H9 (cell line): ENCODE results near the gene XRCC2. TPM values are rescaled to one million over a fixed set of nuclear protein-coding genes. Genes with fewer than 3 reads are reported as not detected.

ENCODE experiments used
- DNase-seq: peaks from one replicate; pipeline ENCODE4 v3.0.0-alpha.2; 2017
- H2AFZ ChIP-seq: one replicate; pipeline ENCODE4 v1.6.1; 2013; ENCODE audit warnings: mild to moderate bottlenecking, low read length, control low read depth, moderate library complexity
- H2AK5ac ChIP-seq: 2 replicates; pipeline ENCODE4 v1.6.1; 2013; ENCODE audit warnings: low read length, control low read depth, mixed read lengths; ENCODE audit not compliant: insufficient read length
- H2BK120ac ChIP-seq: one replicate; pipeline ENCODE4 v1.6.1; 2013; ENCODE audit warnings: low read depth, mild to moderate bottlenecking, low read length, control low read depth, inconsistent platforms; ENCODE audit not compliant: poor library complexity, severe bottlenecking
- H2BK12ac ChIP-seq: 2 replicates; pipeline ENCODE4 v1.6.1; 2013; ENCODE audit warnings: low read length, control low read depth, mixed read lengths, low read depth; ENCODE audit not compliant: insufficient read length
- H2BK15ac ChIP-seq: 2 replicates; pipeline ENCODE4 v1.6.1; 2013; ENCODE audit warnings: low read depth, low read length, control low read depth
- H2BK20ac ChIP-seq: one replicate; pipeline ENCODE4 v1.6.1; 2013; ENCODE audit warnings: low read depth, mild to moderate bottlenecking, low read length, control low read depth, inconsistent platforms; ENCODE audit not compliant: poor library complexity, severe bottlenecking
- H2BK5ac ChIP-seq: 2 replicates; pipeline ENCODE4 v1.6.1; 2013; ENCODE audit warnings: low read length, control low read depth, mixed read lengths; ENCODE audit not compliant: insufficient read length
- H3K14ac ChIP-seq: 2 replicates; pipeline ENCODE4 v1.6.1; 2013; ENCODE audit warnings: low read length, control low read depth; ENCODE audit not compliant: insufficient read depth
- H3K18ac ChIP-seq: 2 replicates; pipeline ENCODE4 v1.6.1; 2013; ENCODE audit warnings: low read depth, mild to moderate bottlenecking, mixed read lengths, low read length, control low read depth; ENCODE audit not compliant: insufficient read length
- H3K23ac ChIP-seq: 2 replicates; pipeline ENCODE4 v1.6.1; 2013; ENCODE audit warnings: low read length, control low read depth, mixed read lengths, low read depth; ENCODE audit not compliant: insufficient read length
- H3K23me2 ChIP-seq: 2 replicates; pipeline ENCODE4 v1.6.1; 2013; ENCODE audit warnings: low read depth, mild to moderate bottlenecking, mixed read lengths, low read length, control low read depth; ENCODE audit not compliant: insufficient read length, poor library complexity, severe bottlenecking
- H3K27ac ChIP-seq: 2 replicates; pipeline ENCODE4 v1.5.1; 2013; ENCODE audit warnings: low read length, control low read depth, mixed read lengths, low read depth; ENCODE audit not compliant: insufficient read length
- H3K27me3 ChIP-seq: 2 replicates; pipeline ENCODE4 v1.6.1; 2013; ENCODE audit warnings: low read length, control low read depth, inconsistent platforms; ENCODE audit not compliant: insufficient read depth
- H3K4ac ChIP-seq: 2 replicates; pipeline ENCODE4 v1.6.1; 2013; ENCODE audit warnings: low read depth, mild to moderate bottlenecking, control low read depth, inconsistent platforms, low read length, moderate library complexity
- H3K4me1 ChIP-seq: 2 replicates; pipeline ENCODE4 v1.6.1; 2013; ENCODE audit warnings: low read length, control low read depth, inconsistent platforms; ENCODE audit not compliant: insufficient read depth
- H3K4me2 ChIP-seq: 2 replicates; pipeline ENCODE4 v1.6.1; 2013; ENCODE audit warnings: low read length, control low read depth, mixed read lengths; ENCODE audit not compliant: insufficient read length, insufficient read depth
- H3K56ac ChIP-seq: 2 replicates; pipeline ENCODE4 v1.6.1; 2013; ENCODE audit warnings: low read depth, mild to moderate bottlenecking, mixed read lengths, low read length, control low read depth; ENCODE audit not compliant: insufficient read length
- H3K79me1 ChIP-seq: 2 replicates; pipeline ENCODE4 v1.6.1; 2013; ENCODE audit warnings: low read depth, mild to moderate bottlenecking, moderate library complexity, low read length, control low read depth, inconsistent platforms; ENCODE audit not compliant: insufficient read depth, poor library complexity, severe bottlenecking
- H3K79me2 ChIP-seq: 2 replicates; pipeline ENCODE4 v1.6.1; 2013; ENCODE audit warnings: low read length, control low read depth, inconsistent platforms; ENCODE audit not compliant: insufficient read depth
- H3K9ac ChIP-seq: 2 replicates; pipeline ENCODE4 v1.6.1; 2013; ENCODE audit warnings: low read length, control low read depth, mixed read lengths; ENCODE audit not compliant: insufficient read length; ENCODE audit errors: extremely low read depth
- H3K9me3 ChIP-seq: one replicate; pipeline ENCODE4 v1.6.1; 2013; ENCODE audit warnings: low read depth, low read length, inconsistent platforms; ENCODE audit not compliant: control insufficient read depth
- H3T11ph ChIP-seq: one replicate; pipeline ENCODE4 v1.6.1; 2013; ENCODE audit warnings: mild to moderate bottlenecking, low read length, control low read depth, inconsistent platforms
- H4K20me1 ChIP-seq: one replicate; pipeline ENCODE4 v1.6.1; 2013; ENCODE audit not compliant: control insufficient read depth, insufficient read length, insufficient read depth
- H4K5ac ChIP-seq: 2 replicates; pipeline ENCODE4 v1.6.1; 2013; ENCODE audit warnings: low read depth, mild to moderate bottlenecking, mixed read lengths, low read length, control low read depth; ENCODE audit not compliant: insufficient read length
- H4K8ac ChIP-seq: replicated peaks from 2 replicates; pipeline ENCODE4 v1.6.1; 2013; ENCODE audit warnings: low read length, control low read depth, mixed read lengths, low read depth; ENCODE audit not compliant: insufficient read length
- H4K91ac ChIP-seq: 2 replicates; pipeline ENCODE4 v1.6.1; 2013; ENCODE audit warnings: low read depth, mild to moderate bottlenecking, moderate library complexity, mixed read lengths, low read length, control low read depth; ENCODE audit not compliant: insufficient read length
- H3K27ac Mint-ChIP-seq, 3 experiments: 2 replicates in 2 of 3; 3 replicates in 1 of 3; pipeline ENCODE4 v1.8.0; 2020 to 2021; ENCODE audit warnings: mixed read lengths in 3 of 3, mild to moderate bottlenecking in 1 of 3, moderate library complexity in 1 of 3
- H3K27me3 Mint-ChIP-seq: 2 replicates; pipeline ENCODE4 v1.8.0; 2021; ENCODE audit warnings: low read depth, mild to moderate bottlenecking, moderate library complexity, mixed read lengths
- H3K36me3 Mint-ChIP-seq, 3 experiments: 2 replicates in 2 of 3; 3 replicates in 1 of 3; pipeline ENCODE4 v1.8.0; 2020 to 2021; ENCODE audit warnings: low read depth in 3 of 3, mixed read lengths in 3 of 3; ENCODE audit not compliant: insufficient read depth in 1 of 3
- H3K4me1 Mint-ChIP-seq, 2 experiments: 2 replicates each; pipeline ENCODE4 v1.8.0; 2020; ENCODE audit warnings: mixed read lengths in 2 of 2
- H3K4me3 Mint-ChIP-seq, 2 experiments: 2 replicates in 1 of 2; 3 replicates in 1 of 2; pipeline ENCODE4 v1.8.0; 2020 to 2021; ENCODE audit warnings: mild to moderate bottlenecking in 2 of 2, mixed read lengths in 2 of 2, moderate library complexity in 1 of 2
- H3K9me3 Mint-ChIP-seq, 2 experiments: 2 replicates in 1 of 2; 3 replicates in 1 of 2; pipeline ENCODE4 v1.8.0; 2020; ENCODE audit warnings: mild to moderate bottlenecking in 2 of 2, mixed read lengths in 2 of 2, moderate library complexity in 1 of 2
- WGBS: extraction: QIAGEN DNeasy Blood & Tissue Kit; methylation state at CpG from one replicate; pipeline ENCODE4 v1.1.7; 2013; ENCODE audit warnings: missing lambda C conversion rate, low lambda C conversion rate, mixed read lengths; ENCODE audit not compliant: insufficient read length; ENCODE audit errors: extremely low coverage; 5-methylcytosine and 5-hydroxymethylcytosine counted together
- total RNA-seq: library from RNA; stranded (reverse); gene quantifications from 2 replicates; pipeline ENCODE4 v1.2.1, GENCODE V29; 2021
- TF ChIP-seq, protein P1 (sequence below): fragments of 200-600 bp; sonication (generic); conservative IDR thresholded peaks from 3 replicates; pipeline ENCODE4 v1.8.0; 2021; ENCODE audit warnings: antibody characterized with exemption, mild to moderate bottlenecking

The XRCC2 gene
- total RNA-seq, 1 experiment from 2014 or later, result 22.8 TPM

DNA sequence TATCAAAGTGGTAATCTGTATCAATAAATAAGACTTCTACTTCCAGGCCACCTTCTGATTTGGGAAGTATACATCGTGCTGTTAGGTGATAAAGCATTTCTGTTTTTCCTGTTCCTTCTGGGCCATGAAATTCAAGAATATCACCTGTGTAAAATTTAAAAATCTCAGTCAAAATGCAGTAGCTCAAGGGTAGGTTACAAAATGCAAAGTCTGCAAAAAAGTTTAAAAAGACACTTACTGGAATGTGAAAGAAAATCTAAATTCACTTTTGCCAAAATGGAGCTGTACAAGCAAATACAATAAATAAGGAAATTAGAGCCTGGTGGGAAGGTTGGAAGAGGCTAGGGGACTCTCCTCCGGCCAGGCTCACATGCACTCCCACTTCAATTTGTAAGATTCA, 26.7 kb downstream of the XRCC2 start:
- Mint-ChIP-seq H3K27ac (no peak overlapping the region), H3K4me3 (no peak overlapping the region), H3K9me3 (peaks cover 9 to 22% of the 10 kb centered on the region in 2 experiments; a peak in 4 of 5 replicates), H3K36me3 (peaks cover 63 to 80% (median 78%) of the 10 kb centered on the region in 3 experiments), H3K27me3 (no peaks in the 10 kb centered on the region), H3K4me1 (no peaks in the 10 kb centered on the region)
- H4K8ac ChIP-seq, result no peak overlapping the region
- H3K56ac ChIP-seq, result no peak overlapping the region
- H3K14ac ChIP-seq, result no peak overlapping the region
- H3K4ac ChIP-seq, result no peak overlapping the region
- H2BK15ac ChIP-seq, result no peak overlapping the region
- no peak overlapping the region for H4K91ac ChIP-seq
- no peaks in the 10 kb centered on the region for H3K23me2 ChIP-seq
- H2BK20ac ChIP-seq, result no peak overlapping the region
- H3K4me1 ChIP-seq, result no peaks in the 10 kb centered on the region
- no peak overlapping the region for H2AFZ ChIP-seq
- DNase-seq, result no peak
- no peak overlapping the region for H2BK5ac ChIP-seq
- no peaks in the 10 kb centered on the region for H3K79me1 ChIP-seq
- WGBS, result no CpG with 5 or more reads among the region's 2 CpGs
- no peak overlapping the region for H3K23ac ChIP-seq
- no peaks in the 10 kb centered on the region for H3K9me3 ChIP-seq
- H3K27ac ChIP-seq, result no peak overlapping the region
- H2BK12ac ChIP-seq, result no peak overlapping the region
- TF ChIP-seq, protein P1, sequence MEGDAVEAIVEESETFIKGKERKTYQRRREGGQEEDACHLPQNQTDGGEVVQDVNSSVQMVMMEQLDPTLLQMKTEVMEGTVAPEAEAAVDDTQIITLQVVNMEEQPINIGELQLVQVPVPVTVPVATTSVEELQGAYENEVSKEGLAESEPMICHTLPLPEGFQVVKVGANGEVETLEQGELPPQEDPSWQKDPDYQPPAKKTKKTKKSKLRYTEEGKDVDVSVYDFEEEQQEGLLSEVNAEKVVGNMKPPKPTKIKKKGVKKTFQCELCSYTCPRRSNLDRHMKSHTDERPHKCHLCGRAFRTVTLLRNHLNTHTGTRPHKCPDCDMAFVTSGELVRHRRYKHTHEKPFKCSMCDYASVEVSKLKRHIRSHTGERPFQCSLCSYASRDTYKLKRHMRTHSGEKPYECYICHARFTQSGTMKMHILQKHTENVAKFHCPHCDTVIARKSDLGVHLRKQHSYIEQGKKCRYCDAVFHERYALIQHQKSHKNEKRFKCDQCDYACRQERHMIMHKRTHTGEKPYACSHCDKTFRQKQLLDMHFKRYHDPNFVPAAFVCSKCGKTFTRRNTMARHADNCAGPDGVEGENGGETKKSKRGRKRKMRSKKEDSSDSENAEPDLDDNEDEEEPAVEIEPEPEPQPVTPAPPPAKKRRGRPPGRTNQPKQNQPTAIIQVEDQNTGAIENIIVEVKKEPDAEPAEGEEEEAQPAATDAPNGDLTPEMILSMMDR, result no peak
- H4K20me1 ChIP-seq, result no peaks in the 10 kb centered on the region
- no peaks in the 10 kb centered on the region for H3K27me3 ChIP-seq
- H3T11ph ChIP-seq, result no peak overlapping the region
- H3K18ac ChIP-seq, result no peak overlapping the region
- H3K4me2 ChIP-seq, result no peak overlapping the region
- H4K5ac ChIP-seq, result no peak overlapping the region
- no peak overlapping the region for H2BK120ac ChIP-seq
- H3K9ac ChIP-seq, result no peak overlapping the region
- peaks cover 2% of the 10 kb centered on the region; the same call in 1 of the 2 replicates for H3K79me2 ChIP-seq
- H2AK5ac ChIP-seq, result no peak overlapping the region
